GM23248 (cell line): Measurements from ENCODE around the gene MRM3.

Experiments
- EZH2 ChIP-seq: fragments of 200-600 bp; sonication (generic); IDR thresholded peaks from 2 replicates; pipeline ENCODE4 v1.6.1; 2018; ENCODE audit warnings: antibody characterized with exemption, mild to moderate bottlenecking; ENCODE audit not compliant: insufficient read depth, poor library complexity, severe bottlenecking
- EZH2phosphoT487 ChIP-seq: fragments of 200-600 bp; sonication (generic); IDR thresholded peaks from 2 replicates; pipeline ENCODE4 v1.6.1; 2018; ENCODE audit warnings: antibody characterized with exemption, moderate library complexity, mild to moderate bottlenecking, low read depth; ENCODE audit not compliant: insufficient read depth

GRCh38 chr17:826778-827177 lies 44.6 kb downstream of the MRM3 start:
- TF ChIP-seq EZH2phosphoT487: no peak
- TF ChIP-seq EZH2: no peak
